GM12891 (cell line): ENCODE data around the gene CPTP.

Experiments used
- DNase-seq: peaks from one replicate; pipeline ENCODE4 v3.0.0; 2011; ENCODE audit warnings: low spot score; ENCODE audit not compliant: insufficient read length
- FAIRE-seq: peaks from 2 replicates; lab custom pipeline; 2011; peaks lifted over from hg19 to GRCh38; lab: Jason Lieb, UNC
- PAX5 ChIP-seq: IDR thresholded peaks from 2 replicates; pipeline ENCODE4 v1.6.1; 2011; ENCODE audit warnings: low read length, moderate library complexity, mild to moderate bottlenecking; ENCODE audit not compliant: insufficient read depth, severe bottlenecking
- POLR2A ChIP-seq: IDR thresholded peaks from 2 replicates; pipeline ENCODE4 v1.6.1; 2011; ENCODE audit warnings: low read depth, low read length, control low read depth
- POLR2AphosphoS5 ChIP-seq: IDR thresholded peaks from 2 replicates; pipeline ENCODE4 v1.6.1; 2011; ENCODE audit warnings: low read depth, low read length, control low read depth
- POU2F2 ChIP-seq: IDR thresholded peaks from 2 replicates; pipeline ENCODE4 v1.6.1; 2011; ENCODE audit warnings: low read depth, mild to moderate bottlenecking, control low read depth, low read length, moderate library complexity
- SPI1 ChIP-seq: IDR thresholded peaks from 2 replicates; pipeline ENCODE4 v1.6.1; 2011; ENCODE audit warnings: low read depth, low read length, control low read depth
- TAF1 ChIP-seq: IDR thresholded peaks from 2 replicates; pipeline ENCODE4 v1.6.1; 2011; ENCODE audit warnings: low read depth, low read length, control low read depth

CPTP gene

GRCh38 chr1:1318777-1319645 lies 5.6 kb upstream of the CPTP start:
- FAIRE-seq = no peak
- no peak for TF ChIP-seq TAF1
- no peak for TF ChIP-seq POU2F2
- no peak for TF ChIP-seq POLR2A
- no peak for TF ChIP-seq SPI1
- no peak for TF ChIP-seq PAX5
- TF ChIP-seq POLR2AphosphoS5 = no peak
- DNase-seq = no peak

DNA sequence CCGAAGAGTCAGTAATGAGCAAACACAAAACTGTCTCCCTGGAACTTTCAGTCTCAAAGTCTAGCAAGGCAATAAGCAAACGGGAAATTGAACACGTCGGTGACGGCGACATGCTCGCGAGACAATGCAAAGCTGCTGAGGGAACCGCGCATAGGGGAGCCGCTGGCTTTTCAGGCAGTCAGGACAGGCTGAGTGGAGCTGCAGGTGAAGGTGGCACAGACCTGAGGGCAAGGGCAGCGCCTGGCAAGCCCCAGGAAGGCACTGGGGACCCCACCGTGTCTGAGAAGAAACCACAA lies 5.0 kb upstream of the CPTP start:
- no peak for TF ChIP-seq PAX5
- no peak for TF ChIP-seq SPI1
- TF ChIP-seq TAF1 = no peak
- TF ChIP-seq POLR2A = no peak
- no peak for TF ChIP-seq POLR2AphosphoS5
- no peak for TF ChIP-seq POU2F2
- FAIRE-seq = no peak
- DNase-seq = no peak

DNA sequence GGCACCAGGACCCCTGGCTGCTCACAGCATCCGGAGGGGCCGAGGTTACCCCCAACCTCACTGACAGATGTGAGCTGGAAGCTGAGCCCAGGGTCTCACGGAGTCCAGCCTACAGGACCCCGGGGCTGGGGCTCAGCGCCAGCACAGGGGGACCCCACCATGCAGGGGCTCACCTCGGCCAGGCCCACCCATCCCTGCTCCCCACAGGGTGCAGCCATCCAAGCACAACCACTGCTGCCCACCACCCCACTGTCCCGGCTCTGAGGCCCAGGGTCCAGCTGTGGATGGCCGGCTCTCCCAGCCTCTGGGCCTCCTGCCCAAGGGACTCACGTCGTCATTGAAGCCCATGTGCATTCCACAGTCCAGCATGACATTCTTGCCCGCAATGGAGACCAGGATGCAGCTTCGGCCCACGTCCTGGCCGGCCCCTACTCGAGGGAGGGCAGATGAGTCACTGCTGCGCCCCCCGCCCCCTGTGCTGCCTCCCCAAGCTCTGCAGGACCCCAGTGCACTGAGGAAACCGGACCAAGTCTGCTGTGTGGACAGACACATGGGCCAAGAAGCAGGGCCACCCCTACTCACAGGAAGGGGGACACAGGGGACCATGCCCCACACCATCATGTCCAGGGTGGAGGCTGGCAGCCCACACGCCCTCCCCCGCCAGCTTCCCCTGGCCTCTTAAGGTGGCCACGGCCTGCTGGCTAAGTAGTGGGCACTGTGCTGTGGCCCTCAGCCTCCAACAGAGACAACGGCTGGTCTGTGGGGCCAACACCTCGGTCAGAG lies 3.7 kb upstream of the CPTP start:
- no peak for DNase-seq
- TF ChIP-seq PAX5 (no peak), POLR2A (no peak), SPI1 (no peak), POU2F2 (no peak), TAF1 (no peak), POLR2AphosphoS5 (no peak)
- FAIRE-seq = no peak

DNA sequence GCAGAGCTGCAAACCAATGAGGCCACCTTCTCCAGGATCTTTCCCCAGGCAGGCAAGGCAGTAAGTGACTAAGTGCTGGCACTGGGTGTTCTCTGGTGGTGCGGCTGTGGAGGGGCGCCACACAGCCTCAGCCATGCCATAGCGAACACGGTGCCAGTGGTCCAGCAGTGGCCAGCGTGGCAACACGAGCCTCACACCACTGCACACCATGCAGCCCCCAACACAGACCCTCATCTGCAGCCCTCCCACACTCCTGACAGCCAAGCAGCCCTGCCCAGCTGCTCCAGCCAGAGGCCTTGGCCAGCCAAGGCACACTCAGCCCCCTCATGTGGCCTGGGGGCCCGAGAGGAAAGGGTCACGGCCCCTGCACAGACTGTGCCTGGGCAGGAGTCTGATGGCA lies 3.1 kb upstream of the CPTP start:
- DNase-seq (no peak), FAIRE-seq (no peak)
- no peak for TF ChIP-seq TAF1
- TF ChIP-seq SPI1 = no peak
- no peak for TF ChIP-seq POU2F2
- no peak for TF ChIP-seq PAX5
- no peak for TF ChIP-seq POLR2A

DNA sequence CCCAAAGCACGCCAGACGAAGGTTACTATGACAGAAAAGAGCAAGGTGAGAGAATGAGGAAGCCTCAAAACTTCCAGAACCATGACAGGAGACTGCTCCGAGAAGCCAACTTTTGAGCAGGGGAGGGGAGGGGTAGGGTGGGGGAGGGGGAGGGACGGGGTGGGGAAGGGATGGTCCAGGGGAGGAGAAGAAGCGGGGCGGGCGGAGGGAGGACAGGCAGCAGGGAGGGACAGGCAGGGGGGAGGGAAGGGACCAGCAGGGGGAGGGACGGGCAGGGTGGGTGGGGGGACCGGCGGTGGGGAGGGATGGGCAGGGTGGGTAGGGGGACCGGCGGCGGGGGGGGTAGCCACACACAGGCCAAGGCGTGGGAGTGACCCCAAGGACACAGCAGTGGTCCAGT lies 2.2 kb upstream of the CPTP start:
- DNase-seq (no peak), FAIRE-seq (no peak)
- no peak for TF ChIP-seq POLR2A
- no peak for TF ChIP-seq POLR2AphosphoS5
- no peak for TF ChIP-seq TAF1

DNA sequence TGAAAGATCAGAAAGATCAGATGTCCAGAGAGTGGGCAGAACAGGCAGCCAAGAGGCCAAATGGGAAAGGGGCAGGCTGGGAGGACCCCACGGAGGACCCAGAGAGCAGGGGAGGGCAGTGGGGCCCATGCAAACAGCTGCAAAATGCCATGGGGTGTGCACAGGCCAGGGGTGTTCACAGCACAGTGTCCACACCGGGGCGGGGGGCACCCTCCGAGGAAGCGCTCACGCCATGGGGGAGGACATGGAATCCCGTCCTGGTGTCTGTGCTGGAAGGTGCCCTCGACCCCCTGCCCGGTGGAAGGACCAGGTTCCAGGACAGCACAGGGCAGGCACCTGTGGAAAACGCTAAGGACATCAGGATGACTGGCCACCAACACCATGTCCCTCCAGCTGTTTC lies 1.6 kb upstream of the CPTP start:
- DNase-seq = no peak
- FAIRE-seq = no peak
- no peak for TF ChIP-seq TAF1
- no peak for TF ChIP-seq PAX5
- TF ChIP-seq POLR2AphosphoS5 = no peak
- TF ChIP-seq POLR2A = no peak
- no peak for TF ChIP-seq SPI1
- TF ChIP-seq POU2F2 = no peak

DNA sequence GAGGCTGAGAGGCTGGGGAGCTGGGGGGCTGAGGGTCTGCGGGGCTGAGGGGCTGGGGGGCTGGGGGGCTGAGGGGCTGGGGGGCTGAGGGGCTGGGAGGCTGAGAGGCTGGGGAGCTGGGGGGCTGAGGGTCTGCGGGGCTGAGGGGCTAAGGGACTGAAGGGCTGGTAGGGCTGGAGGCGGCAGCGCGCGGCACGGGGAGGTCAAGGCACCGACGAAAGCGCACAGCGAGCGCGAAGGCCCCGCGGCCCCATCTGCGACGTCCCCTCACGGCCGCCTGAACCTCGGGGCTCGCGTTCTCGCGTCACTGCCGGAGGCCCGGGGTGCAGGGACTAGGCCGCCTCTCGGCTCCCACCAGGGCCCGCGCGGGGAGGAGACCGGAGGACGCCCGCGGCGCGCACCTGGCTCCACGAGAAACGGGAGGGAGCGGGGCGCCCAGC lies 498 bp upstream of the CPTP start:
- FAIRE-seq (no peak), DNase-seq (no peak)
- TF ChIP-seq SPI1 (no peak), TAF1 (no peak), PAX5 (no peak), POLR2A (no peak), POU2F2 (no peak), POLR2AphosphoS5 (no peak)

- no peak for TF ChIP-seq PAX5
- no peak for TF ChIP-seq POLR2A
- TF ChIP-seq TAF1 = no peak
- TF ChIP-seq SPI1 = no peak
- TF ChIP-seq POLR2AphosphoS5 = no peak
- DNase-seq (no peak), FAIRE-seq (peak; percentile 52)
These were observed 879 bp downstream of the CPTP start for GRCh38 chr1:1325288-1326074.

- TF ChIP-seq TAF1 (no peak), POLR2AphosphoS5 (no peak), POLR2A (no peak), POU2F2 (no peak), PAX5 (no peak), SPI1 (no peak)
- DNase-seq (no peak), FAIRE-seq (no peak)
These were observed 1.5 kb downstream of the CPTP start for GRCh38 chr1:1326075-1326605.
